Ovary (tissue), 9 donors: ENCODE measurements around the gene PRDM16. TPM values are rescaled to one million over a fixed set of nuclear protein-coding genes. Genes with fewer than 3 reads are reported as not detected.

Experiments
- DNase-seq, 5 donors: peaks; one replicate each; pipeline ENCODE4 v3.0.0-alpha.2; 2019 to 2020
- H3K27ac ChIP-seq, 2 donors: fragments of 200-600 bp; one replicate each; pipeline versions ENCODE4 v1.5.1 to v1.8.0; 2019 to 2022
- H3K27me3 ChIP-seq: fragments of 200-600 bp; one replicate; pipeline ENCODE4 v1.8.0; 2022
- H3K36me3 ChIP-seq: fragments of 200-600 bp; sonication (generic); one replicate; pipeline ENCODE4 v1.5.1; 2019
- H3K4me1 ChIP-seq: one replicate; pipeline ENCODE4 v1.8.1; 2013; ENCODE audit warnings: mild to moderate bottlenecking, moderate library complexity; ENCODE audit not compliant: insufficient read depth
- H3K4me3 ChIP-seq: fragments of 200-600 bp; sonication (generic); one replicate; pipeline ENCODE4 v1.5.1; 2017
- H3K9me3 ChIP-seq, 2 donors: fragments of 200-600 bp in 1 of 2; sonication (generic) in 1 of 2; one replicate each; pipeline versions ENCODE4 v1.5.1 to v1.8.1; 2013 to 2019; ENCODE audit warnings: mild to moderate bottlenecking in 1 of 2, moderate library complexity in 1 of 2
- EP300 ChIP-seq: sonication (generic); formaldehyde crosslinking; IDR thresholded peaks from one replicate; pipeline ENCODE4 v1.6.1; 2017; ENCODE audit warnings: antibody characterized with exemption
- POLR2A ChIP-seq: fragments of 450-650 bp; IDR thresholded peaks from one replicate; pipeline ENCODE4 v1.6.1; 2017; ENCODE audit warnings: antibody characterized with exemption, mild to moderate bottlenecking, moderate library complexity
- WGBS, 3 donors: extraction: QIAGEN DNeasy Blood & Tissue Kit in 1 of 3; methylation state at CpG; one replicate each; pipeline versions ENCODE4 v1.1.5 to v1.1.7; 2013 to 2017; 5-methylcytosine and 5-hydroxymethylcytosine counted together
- intact Hi-C, 4 donors: fragments of 100-400 bp; cut with DNase I; formaldehyde crosslinking; loops; one replicate each; pipeline versions ENCODE4 v1.11.0 to v1.15.1; 2022 to 2023
- polyA plus RNA-seq, 2 donors: library from polyadenylated mRNA; stranded (reverse); fragments of 200-250 nt in 1 of 2; fragments of 350-450 nt in 1 of 2; fragmentation: Illumina TruSeq in 1 of 2; extraction: RNeasy Lipid Tissue Mini Kit (QIAGEN cat#74804) in 1 of 2; gene quantifications; one replicate each; pipeline ENCODE4 v1.2.3, GENCODE V29; 2013 to 2014
- total RNA-seq, 7 donors: library from RNA; depleted of rRNA in 2 of 7; stranded (reverse); fragments of >200 nt in 2 of 7; fragmentation: NEBNext Ultra II Directional in 3 of 7; extraction: Animal tissue kit (Norgen Biotek cat#: 25700) in 3 of 7; gene quantifications; one replicate each; pipeline versions ENCODE4 v1.1.0 to v1.2.4, GENCODE V29; 2016 to 2023
- TF ChIP-seq, protein P1 (sequence below), 3 donors: fragments of 450-650 bp in 2 of 3; fragments of 200-600 bp in 1 of 3; IDR thresholded peaks; one replicate each; pipeline versions ENCODE4 v1.5.1 to v1.8.0; 2016 to 2022; ENCODE audit warnings: antibody characterized with exemption in 3 of 3, mild to moderate bottlenecking in 1 of 3
- donor health status: DM: no; HTN: no; CAD: no; lungs with moderate emphysema.
- donor health status: DM: no; HTN: no; CAD: no.
- donor health status: Bipolar disorder and iron deficiency.
- donor health status: DM: yes; HTN: yes; CAD: no.
- donor health status: DM: no; HTN: no; CAD: no.
- donor health status: DM: yes; HTN: yes; CAD: no.

Gene PRDM16
- total and polyA plus RNA-seq, 9 donors: 1.1 to 17.3 (median 3.9) TPM

DNA sequence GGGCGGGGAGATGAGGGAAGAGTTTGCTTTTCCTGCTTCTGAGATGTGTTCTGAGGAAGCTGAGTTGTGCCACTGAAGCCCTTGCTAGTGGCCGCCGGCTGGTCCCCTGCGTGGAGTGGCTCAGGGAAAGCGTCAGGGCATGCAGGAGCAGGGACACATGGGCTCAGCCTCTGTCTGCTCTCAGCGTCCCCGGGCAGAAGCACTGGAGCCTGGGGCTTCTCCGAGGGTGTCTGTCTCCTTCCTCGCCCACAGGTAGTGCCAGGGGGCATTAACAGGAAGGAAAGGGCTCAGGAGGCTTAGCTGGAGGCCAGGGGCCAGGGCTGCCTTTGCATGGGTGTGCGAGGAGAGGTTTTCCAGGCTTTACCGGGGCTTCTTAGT, 7.3 kb downstream of the PRDM16 start:
- Histone ChIP-seq H3K9me3 (no peaks in the 10 kb centered on the region), H3K27me3 (no peaks in the 10 kb centered on the region), H3K27ac (no peak overlapping the region), H3K36me3 (no peaks in the 10 kb centered on the region), H3K4me1 (no peaks in the 10 kb centered on the region), H3K4me3 (no peak overlapping the region)
- intact Hi-C loops: no loop called here
- 83 to 87% (median 84%) methylated on average over 11 of the region's 11 CpGs for WGBS, 3 donors
- no peak for DNase-seq
- TF ChIP-seq EP300 (no peak), POLR2A (no peak)
- TF ChIP-seq, protein P1, sequence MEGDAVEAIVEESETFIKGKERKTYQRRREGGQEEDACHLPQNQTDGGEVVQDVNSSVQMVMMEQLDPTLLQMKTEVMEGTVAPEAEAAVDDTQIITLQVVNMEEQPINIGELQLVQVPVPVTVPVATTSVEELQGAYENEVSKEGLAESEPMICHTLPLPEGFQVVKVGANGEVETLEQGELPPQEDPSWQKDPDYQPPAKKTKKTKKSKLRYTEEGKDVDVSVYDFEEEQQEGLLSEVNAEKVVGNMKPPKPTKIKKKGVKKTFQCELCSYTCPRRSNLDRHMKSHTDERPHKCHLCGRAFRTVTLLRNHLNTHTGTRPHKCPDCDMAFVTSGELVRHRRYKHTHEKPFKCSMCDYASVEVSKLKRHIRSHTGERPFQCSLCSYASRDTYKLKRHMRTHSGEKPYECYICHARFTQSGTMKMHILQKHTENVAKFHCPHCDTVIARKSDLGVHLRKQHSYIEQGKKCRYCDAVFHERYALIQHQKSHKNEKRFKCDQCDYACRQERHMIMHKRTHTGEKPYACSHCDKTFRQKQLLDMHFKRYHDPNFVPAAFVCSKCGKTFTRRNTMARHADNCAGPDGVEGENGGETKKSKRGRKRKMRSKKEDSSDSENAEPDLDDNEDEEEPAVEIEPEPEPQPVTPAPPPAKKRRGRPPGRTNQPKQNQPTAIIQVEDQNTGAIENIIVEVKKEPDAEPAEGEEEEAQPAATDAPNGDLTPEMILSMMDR (IDR thresholded peaks at IDR 0.05): no peak

DNA sequence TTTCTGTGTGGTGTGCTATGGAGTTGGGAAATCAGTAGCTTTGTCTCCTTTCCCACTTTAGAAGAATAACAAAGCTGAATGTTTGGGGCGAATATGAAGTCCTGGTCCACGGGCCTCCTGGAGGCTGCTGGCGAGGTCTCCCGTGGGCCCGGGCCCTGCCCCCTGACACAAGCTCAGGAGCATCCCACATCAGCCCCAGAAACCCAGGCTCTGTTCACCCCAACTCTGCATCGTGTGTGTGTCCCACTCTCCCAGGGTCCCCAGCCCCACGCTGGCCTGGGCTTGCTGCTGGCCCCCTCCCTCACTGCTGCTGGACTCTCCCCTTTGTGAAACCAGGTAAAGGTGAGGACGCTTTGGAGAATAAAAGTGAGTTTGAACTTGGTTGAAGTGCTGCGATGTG, 8.1 kb downstream of the PRDM16 start:
- TF ChIP-seq EP300 (no peak), POLR2A (no peak)
- TF ChIP-seq, protein P1 (IDR thresholded peaks at IDR 0.05): no peak
- Histone ChIP-seq H3K27ac (no peak overlapping the region), H3K9me3 (no peaks in the 10 kb centered on the region), H3K36me3 (no peaks in the 10 kb centered on the region), H3K4me3 (no peak overlapping the region), H3K27me3 (no peaks in the 10 kb centered on the region), H3K4me1 (no peaks in the 10 kb centered on the region)
- WGBS, 3 donors: 83 to 91% (median 83%) methylated on average over 9 of the region's 9 CpGs
- no peak for DNase-seq
- intact Hi-C loops: no loop called here

DNA sequence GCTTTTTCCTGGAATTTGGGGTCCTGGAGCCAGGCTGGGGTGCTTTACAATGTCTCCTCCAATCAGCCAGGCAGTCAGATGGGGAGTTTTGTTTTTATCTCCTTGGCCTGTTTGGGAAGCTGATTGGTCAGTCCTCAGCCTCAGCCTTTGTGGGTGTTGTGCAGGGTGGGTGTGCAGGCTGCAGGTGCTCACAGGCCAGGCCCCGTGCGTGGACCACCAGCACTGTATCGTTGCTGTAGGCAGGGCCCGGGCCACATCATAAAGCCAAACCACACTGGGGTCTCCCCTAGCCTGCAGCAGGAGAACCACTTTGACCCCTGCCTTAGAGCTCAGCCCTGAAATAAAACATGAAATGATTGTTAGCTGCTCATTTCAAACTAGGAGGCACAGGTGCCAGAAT, 8.6 kb downstream of the PRDM16 start:
- no peaks in the 10 kb centered on the region for H3K27me3 ChIP-seq
- H3K27ac ChIP-seq: no peak overlapping the region
- no peak for DNase-seq
- H3K36me3 ChIP-seq: no peaks in the 10 kb centered on the region
- TF ChIP-seq POLR2A (no peak), EP300 (no peak)
- TF ChIP-seq, protein P1 (IDR thresholded peaks at IDR 0.05): no peak
- H3K4me1 ChIP-seq: no peaks in the 10 kb centered on the region
- no peaks in the 10 kb centered on the region for H3K9me3 ChIP-seq
- 76 to 89% (median 87%) methylated on average over 4 of the region's 4 CpGs for WGBS, 3 donors
- H3K4me3 ChIP-seq: no peak overlapping the region
- intact Hi-C loops: no loop called here

DNA sequence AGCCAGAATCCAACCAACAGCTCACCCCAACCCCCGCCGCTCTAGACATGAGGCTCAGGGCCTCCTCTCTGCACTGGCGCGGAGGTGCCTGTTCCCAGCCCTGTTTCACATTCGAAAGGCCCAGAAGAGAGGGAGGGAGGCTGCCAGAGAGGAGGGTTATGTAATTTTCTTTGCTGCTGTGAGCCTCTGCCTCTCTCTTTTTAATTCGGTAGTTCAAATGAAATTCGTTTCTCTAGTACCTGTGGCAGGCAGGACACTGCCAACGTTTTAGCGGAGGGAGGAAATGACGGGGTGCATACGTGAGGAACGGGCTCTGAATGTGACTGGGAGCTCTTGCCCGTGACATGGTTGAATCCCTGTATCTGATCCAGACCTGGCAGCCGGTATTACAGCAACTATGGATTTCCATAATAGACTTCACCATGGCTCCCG, 9.4 kb downstream of the PRDM16 start:
- 77 to 82% (median 81%) methylated on average over 15 of the region's 15 CpGs for WGBS, 3 donors
- Histone ChIP-seq H3K27ac (no peak overlapping the region), H3K4me1 (no peaks in the 10 kb centered on the region), H3K36me3 (no peaks in the 10 kb centered on the region), H3K9me3 (no peaks in the 10 kb centered on the region), H3K4me3 (no peak overlapping the region), H3K27me3 (no peaks in the 10 kb centered on the region)
- no peak for DNase-seq
- no peak for TF ChIP-seq EP300
- TF ChIP-seq, protein P1 (IDR thresholded peaks at IDR 0.05): no peak
- no peak for TF ChIP-seq POLR2A
- intact Hi-C loops: no loop called here

DNA sequence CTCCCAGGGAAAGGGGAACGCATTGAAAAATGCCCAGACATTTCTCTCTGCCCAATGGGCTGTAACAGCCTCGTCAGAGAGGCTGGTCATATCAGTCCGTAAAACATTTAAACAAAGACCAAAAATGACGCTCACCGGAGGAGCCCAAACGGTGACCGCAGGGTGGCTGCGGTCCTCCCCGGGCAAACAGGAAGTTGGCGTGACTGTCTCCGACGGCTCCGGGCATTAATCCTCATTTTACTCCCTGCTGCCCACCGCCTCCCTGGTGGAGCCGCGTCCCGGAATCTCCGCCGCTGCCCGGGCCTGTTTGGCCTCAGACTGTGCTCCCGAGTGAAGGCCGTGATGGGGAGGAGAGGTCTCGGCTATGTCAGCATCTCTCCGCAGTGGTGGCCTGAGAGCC, 9.9 kb downstream of the PRDM16 start:
- TF ChIP-seq, protein P1 (IDR thresholded peaks at IDR 0.05): no peak
- no peak for TF ChIP-seq POLR2A
- no peaks in the 10 kb centered on the region for H3K27me3 ChIP-seq
- no peaks in the 10 kb centered on the region for H3K4me1 ChIP-seq
- 82 to 83% (median 83%) methylated on average over 24 of the region's 24 CpGs for WGBS, 3 donors
- no peaks in the 10 kb centered on the region for H3K9me3 ChIP-seq
- H3K27ac ChIP-seq: no peak overlapping the region
- DNase-seq: no peak
- H3K36me3 ChIP-seq: no peaks in the 10 kb centered on the region
- H3K4me3 ChIP-seq: no peak overlapping the region
- intact Hi-C loops: no loop called here
